GM19324 (cell line): ENCODE measurements around the gene RUSC2.
"Not testable (repeated sequence)": the region's sequence is repeated elsewhere in the genome, so short reads cannot be mapped to it uniquely, and the experiment has no call there.

Experiments
- ATAC-seq: cut with Tn5 transposase; IDR thresholded peaks from one replicate; pipeline ENCODE4 v1.9.1; 2021; ENCODE audit warnings: mild to moderate bottlenecking, moderate library complexity; ENCODE audit not compliant: unreplicated experiment, low FRiP score

Gene RUSC2

GRCh38 chr9:35521708-35522107 is 31.8 kb downstream of the RUSC2 start:
- no peak for ATAC-seq

GRCh38 chr9:35522187-35522586 is 32.3 kb downstream of the RUSC2 start:
- ATAC-seq = no peak

GRCh38 chr9:35522700-35523099 is 32.8 kb downstream of the RUSC2 start:
- no peak for ATAC-seq

- not testable (repeated sequence) for ATAC-seq
These were observed 33.6 kb downstream of the RUSC2 start for GRCh38 chr9:35523556-35523955.

- no peak for ATAC-seq
These were observed 36.3 kb downstream of the RUSC2 start for GRCh38 chr9:35526087-35526801.

- no peak for ATAC-seq
These were observed 39.4 kb downstream of the RUSC2 start for GRCh38 chr9:35529161-35529823.

GRCh38 chr9:35533398-35533797 is 43.5 kb downstream of the RUSC2 start:
- ATAC-seq = no peak

- not testable (repeated sequence) for ATAC-seq
These were observed 45.0 kb downstream of the RUSC2 start for GRCh38 chr9:35534921-35535320.

GRCh38 chr9:35537913-35538312 is 48.0 kb downstream of the RUSC2 start:
- no peak for ATAC-seq

- ATAC-seq = no peak
These were observed 48.7 kb downstream of the RUSC2 start for GRCh38 chr9:35538361-35539234.
